Measurements from ENCODE around the gene UNC45A. TPM values are rescaled to one million over a fixed set of nuclear protein-coding genes. Genes with fewer than 3 reads are reported as not detected.
A peak's percentile ranks its signal among the peaks of the same experiment; 100 is the strongest.

The UNC45A gene
- total and polyA plus RNA-seq, 2 of the 4 experiments (the other 2 are of a cell fraction) = 68.9 to 100 TPM

DNA sequence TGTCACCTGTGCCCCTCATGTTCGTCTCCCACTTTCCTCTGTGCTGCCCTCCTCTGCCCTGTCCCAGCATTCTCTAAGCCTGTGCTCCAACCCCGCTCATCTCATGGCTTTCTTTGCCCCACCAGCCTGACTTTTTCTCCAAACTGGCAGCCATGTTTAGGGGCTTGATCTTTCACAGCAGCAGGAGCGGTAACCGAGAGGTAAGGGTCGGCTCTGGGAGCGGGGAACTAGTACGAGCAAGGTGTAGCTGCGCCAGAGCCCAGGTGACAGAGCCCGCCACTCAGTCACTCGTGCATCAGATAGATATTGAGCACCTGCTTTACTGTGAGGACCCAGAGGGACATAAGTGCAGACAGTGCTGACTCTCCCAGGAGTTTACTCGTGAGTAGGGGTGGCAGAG lies 18.6 kb upstream of the UNC45A start:
- intact Hi-C loops (cut with micrococcal nuclease) (no loop called here), dilution Hi-C loops (cut with HindIII; ENCODE audit: low sequenced_read_pairs, unreplicated experiment) (no loop called here), in situ Hi-C loops (cut with MboI; ENCODE audit: low sequenced_read_pairs) (no loop called here)
- no peak overlapping the region for H2BK20ac ChIP-seq (ENCODE audit: low read depth, low read length)
- no peak overlapping the region for H4K91ac ChIP-seq (ENCODE audit: insufficient read depth, low read depth, low read length)
- peak overlapping the region; percentile 23; the same call in 1 of the 2 replicates for H2AK5ac ChIP-seq (ENCODE audit: low read depth, low read length)
- H3K4me1 ChIP-seq (ENCODE audit: control insufficient read depth, insufficient read depth, low read length) = peaks cover 10% of the 10 kb centered on the region; the same call in 1 of the 2 replicates
- no peak overlapping the region for H3K4me3 ChIP-seq (ENCODE audit: insufficient read depth, low read depth, low read length)
- H3K4me2 ChIP-seq (ENCODE audit: low read depth, low read length) = no peak overlapping the region
- H2BK15ac ChIP-seq (ENCODE audit: low read depth, low read length) = no peak overlapping the region
- H3K79me1 ChIP-seq (ENCODE audit: low read depth in 1 of 2, low read length in 2 of 2) = no peaks in the 10 kb centered on the region
- no peak overlapping the region for H2BK120ac ChIP-seq (ENCODE audit: low read depth, low read length)
- no peak overlapping the region for H3K14ac ChIP-seq (replicated peaks; ENCODE audit: low read depth, low read length)
- BruUV-seq (replicated peaks) = no TSS peak
- no peak overlapping the region for H3K27ac ChIP-seq (ENCODE audit: insufficient read depth, low read length)
- H3K9me3 ChIP-seq (ENCODE audit: control insufficient read depth, insufficient read depth, low read length) = no peaks in the 10 kb centered on the region
- peak overlapping the region; percentile 24 for H2AFZ ChIP-seq (replicated peaks; ENCODE audit: low read length, poor library complexity)
- H4K8ac ChIP-seq (ENCODE audit: low read depth in 2 of 2, low read length in 2 of 2) = 0 out of 4 replicates have a peak overlapping the region, but pooled peaks of 1 of the 2 experiments have one; percentile 35
- no peak overlapping the region for H2AK9ac ChIP-seq (replicated peaks; ENCODE audit: low read depth, low read length, poor library complexity)
- H3K9ac ChIP-seq (ENCODE audit: low read depth, low read length) = no peak overlapping the region
- ATAC-seq (ENCODE audit: low read depth) (no peak), DNase-seq (no peak)
- POLR2A ChIA-PET (ENCODE audit: unreplicated experiment) = no interaction called here
- no peaks in the 10 kb centered on the region for H3K27me3 ChIP-seq (ENCODE audit: control insufficient read depth, insufficient read depth, low read length)
- H3K18ac ChIP-seq (ENCODE audit: low read depth, low read length) = no peak overlapping the region
- no peak overlapping the region for H3K4ac ChIP-seq (ENCODE audit: low read depth, low read length)
- CTCF ChIA-PET = no interaction called here
- no peaks in the 10 kb centered on the region for H4K20me1 ChIP-seq (ENCODE audit: insufficient read depth, low read length)
- no peak overlapping the region for H2BK5ac ChIP-seq (ENCODE audit: low read depth, low read length, poor library complexity, severe bottlenecking)
- H3K36me3 ChIP-seq (ENCODE audit: control insufficient read depth, insufficient read depth, low read length) = peaks cover 45% of the 10 kb centered on the region
- WGBS, 2 experiments (ENCODE audit: extremely low coverage in 2 of 2, insufficient read length in 1 of 2) = 85% methylated on average over 9 of the region's 11 CpGs; no CpG with 5 or more reads in 1 of the 2 experiments
- no peak overlapping the region for H4K5ac ChIP-seq (ENCODE audit: low read depth, low read length)
- no peak overlapping the region for H3K56ac ChIP-seq (ENCODE audit: extremely low read depth, insufficient read depth, low read length)
- TF ChIP-seq POLR2A (IDR thresholded peaks at IDR 0.05; ENCODE audit: low read depth, low read length) (no peak), SMC3 (IDR thresholded peaks at IDR 0.05; ENCODE audit: low read depth, low read length) (no peak), CEBPB (IDR thresholded peaks at IDR 0.05; ENCODE audit: low read depth, low read length) (no peak), MXI1 (IDR thresholded peaks at IDR 0.05; ENCODE audit: borderline replicate concordance, low read depth, low read length) (no peak), ELK1 (IDR thresholded peaks at IDR 0.05; ENCODE audit: borderline replicate concordance, low read depth, low read length) (no peak), RFX5 (IDR thresholded peaks at IDR 0.05; ENCODE audit: low read depth, low read length) (no peak), NFE2L2 (IDR thresholded peaks at IDR 0.05; ENCODE audit: low read depth, low read length) (no peak), RAD21 (IDR thresholded peaks at IDR 0.05; ENCODE audit: low read length) (no peak), CHD1 (IDR thresholded peaks at IDR 0.05; ENCODE audit: low read depth, low read length) (no peak), RCOR1 (IDR thresholded peaks at IDR 0.05; ENCODE audit: insufficient replicate concordance, low read length) (no peak), FOS (IDR thresholded peaks at IDR 0.05; ENCODE audit: low read depth, low read length) (no peak), BHLHE40 (IDR thresholded peaks at IDR 0.05; ENCODE audit: low read depth, low read length) (no peak), MAFK (IDR thresholded peaks at IDR 0.05; ENCODE audit: low read depth, low read length) (no peak)
- TF ChIP-seq, protein P1, sequence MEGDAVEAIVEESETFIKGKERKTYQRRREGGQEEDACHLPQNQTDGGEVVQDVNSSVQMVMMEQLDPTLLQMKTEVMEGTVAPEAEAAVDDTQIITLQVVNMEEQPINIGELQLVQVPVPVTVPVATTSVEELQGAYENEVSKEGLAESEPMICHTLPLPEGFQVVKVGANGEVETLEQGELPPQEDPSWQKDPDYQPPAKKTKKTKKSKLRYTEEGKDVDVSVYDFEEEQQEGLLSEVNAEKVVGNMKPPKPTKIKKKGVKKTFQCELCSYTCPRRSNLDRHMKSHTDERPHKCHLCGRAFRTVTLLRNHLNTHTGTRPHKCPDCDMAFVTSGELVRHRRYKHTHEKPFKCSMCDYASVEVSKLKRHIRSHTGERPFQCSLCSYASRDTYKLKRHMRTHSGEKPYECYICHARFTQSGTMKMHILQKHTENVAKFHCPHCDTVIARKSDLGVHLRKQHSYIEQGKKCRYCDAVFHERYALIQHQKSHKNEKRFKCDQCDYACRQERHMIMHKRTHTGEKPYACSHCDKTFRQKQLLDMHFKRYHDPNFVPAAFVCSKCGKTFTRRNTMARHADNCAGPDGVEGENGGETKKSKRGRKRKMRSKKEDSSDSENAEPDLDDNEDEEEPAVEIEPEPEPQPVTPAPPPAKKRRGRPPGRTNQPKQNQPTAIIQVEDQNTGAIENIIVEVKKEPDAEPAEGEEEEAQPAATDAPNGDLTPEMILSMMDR (conservative IDR thresholded peaks at IDR 0.05; ENCODE audit: low read depth, low read length) = no peak
- H3K23ac ChIP-seq (ENCODE audit: low read depth, low read length) = no peak overlapping the region
- peaks cover 3% of the 10 kb centered on the region; the same call in 1 of the 2 replicates for H3K9me1 ChIP-seq (ENCODE audit: insufficient read depth, low read length)

Measured in IMR-90 (cell line).